GM12878 (cell line): ENCODE measurements around the gene AGBL1. TPM values are rescaled to one million over a fixed set of nuclear protein-coding genes. Genes with fewer than 3 reads are reported as not detected.

Experiments used
- ATAC-seq: fragments of 200-7000 bp; cut with Tn5 transposase; 3 replicates; pipeline ENCODE4 v1.9.1; 2020; ENCODE audit warnings: mild to moderate bottlenecking, moderate library complexity
- BruUV-seq: library from RNA; stranded (reverse); fragments of 400-500 nt; replicated peaks from 2 replicates; lab custom pipeline; 2021; lab: Mats Ljungman, UMichigan
- CTCF ChIA-PET: fragments of 300-600 bp; sonication (Branson Sonifier 250); formaldehyde crosslinking; extraction: SDS; loops from one replicate; lab custom pipeline; 2021; ENCODE audit warnings: inconsistent platforms; lab: Yijun Ruan, JAX
- POLR2A ChIA-PET: fragments of 350-600 bp; formaldehyde crosslinking; extraction: SDS; loops from one replicate; lab custom pipeline; 2021; ENCODE audit warnings: inconsistent platforms; lab: Charles Lee
- RAD21 ChIA-PET: fragments of 300-600 bp; sonication (Branson Sonifier 250); formaldehyde crosslinking; loops from one replicate; lab custom pipeline; 2023; ENCODE audit warnings: antibody characterized with exemption; ENCODE audit not compliant: unreplicated experiment; lab: Charles Lee
- SMC1A ChIA-PET: fragments of 300-600 bp; sonication (Branson Sonifier 250); formaldehyde crosslinking; loops from one replicate; lab custom pipeline; 2023; ENCODE audit not compliant: unreplicated experiment, uncharacterized antibody; lab: Charles Lee
- DNase-seq: peaks from one replicate; pipeline ENCODE4 v3.0.0-alpha.2; 2011; ENCODE audit warnings: low read depth, low spot score
- FAIRE-seq: peaks from 3 replicates; lab custom pipeline; 2011; peaks lifted over from hg19 to GRCh38; lab: Jason Lieb, UNC
- H2AFZ ChIP-seq: 2 replicates; pipeline ENCODE4 v1.6.0; 2011; ENCODE audit warnings: low read depth, low read length, control low read depth; ENCODE audit not compliant: control insufficient read depth
- H3K27ac ChIP-seq: 2 replicates; pipeline ENCODE4 v1.5.1; 2011; ENCODE audit warnings: control low read depth; ENCODE audit not compliant: control insufficient read depth, insufficient read depth
- H3K27me3 ChIP-seq, 2 experiments: replicated peaks in 1 of 2; 2 replicates each; pipeline versions ENCODE4 v1.6.0 to v1.6.1; 2011; ENCODE audit warnings: low read length in 1 of 2; ENCODE audit not compliant: control insufficient read depth in 2 of 2, insufficient read depth in 2 of 2
- H3K36me3 ChIP-seq, 2 experiments: 2 replicates each; pipeline ENCODE4 v1.5.1; 2011; ENCODE audit warnings: low read length in 1 of 2; ENCODE audit not compliant: control insufficient read depth in 2 of 2, insufficient read depth in 2 of 2
- H3K4me1 ChIP-seq: 2 replicates; pipeline ENCODE4 v1.6.1; 2011; ENCODE audit warnings: mild to moderate bottlenecking, low read length, moderate library complexity, mixed read lengths; ENCODE audit not compliant: control insufficient read depth, insufficient read depth
- H3K4me2 ChIP-seq: 2 replicates; pipeline ENCODE4 v1.6.0; 2011; ENCODE audit warnings: control low read depth; ENCODE audit not compliant: control insufficient read depth, insufficient read depth
- H3K4me3 ChIP-seq: fragments of 200-600 bp; sonication (generic); 2 replicates; pipeline ENCODE4 v1.5.1; 2016
- H3K79me2 ChIP-seq: 2 replicates; pipeline ENCODE4 v1.6.0; 2011; ENCODE audit warnings: low read length; ENCODE audit not compliant: control insufficient read depth, insufficient read depth
- H3K9ac ChIP-seq: 2 replicates; pipeline ENCODE4 v1.8.0; 2011; ENCODE audit warnings: low read length, control low read depth, mixed read lengths; ENCODE audit not compliant: control insufficient read depth, insufficient read depth
- H3K9me3 ChIP-seq: replicated peaks from 3 replicates; pipeline ENCODE4 v1.5.1; 2011; ENCODE audit warnings: mild to moderate bottlenecking, low read length; ENCODE audit not compliant: control insufficient read depth, insufficient read depth
- H4K20me1 ChIP-seq: 2 replicates; pipeline ENCODE4 v1.6.0; 2011; ENCODE audit not compliant: control insufficient read depth, insufficient read depth
- CREB1 ChIP-seq: IDR thresholded peaks from 2 replicates; pipeline ENCODE4 v1.6.1; 2012; ENCODE audit warnings: low read depth, mild to moderate bottlenecking, inconsistent platforms
- RFX5 ChIP-seq: IDR thresholded peaks from 2 replicates; pipeline ENCODE4 v1.6.1; 2011; ENCODE audit warnings: low read depth, low read length, improper control_type of control experiment
- RUNX3 ChIP-seq: IDR thresholded peaks from 2 replicates; pipeline ENCODE4 v1.6.1; 2012; ENCODE audit warnings: low read length, inconsistent platforms
- ZNF274 ChIP-seq: IDR thresholded peaks from one replicate; pipeline ENCODE4 v1.8.0; 2011; ENCODE audit not compliant: insufficient read length, insufficient read depth
- WGBS: methylation state at CpG from one replicate; pipeline ENCODE4 v1.1.6; 2016; ENCODE audit warnings: low lambda C conversion rate; ENCODE audit not compliant: insufficient replicate concordance, insufficient coverage; ENCODE audit errors: missing lambda C conversion rate; 5-methylcytosine and 5-hydroxymethylcytosine counted together
- in situ Hi-C: fragments of 300-500 bp; cut with MboI; formaldehyde crosslinking; loops from 9 replicates; pipeline ENCODE4 v1.14.3; 2018; ENCODE audit warnings: mixed read lengths
- intact Hi-C: fragments of 100-400 bp; cut with micrococcal nuclease; formaldehyde crosslinking; loops from one replicate; pipeline ENCODE4 v1.14.2; 2022; ENCODE audit not compliant: unreplicated experiment
- polyA plus RNA-seq, 11 experiments: library from polyadenylated mRNA; depleted of rRNA in 4 of 11; unstranded in 6 of 11; stranded (reverse) in 5 of 11; fragments of >200 nt; fragmentation: Nextera tagmentation in 4 of 11; fragmentation: Illumina TruSeq in 1 of 11; extraction: Ambion mirVana in 4 of 11; extraction: Trizol in 1 of 11; gene quantifications; 1 replicate in 1 of 11; 2 replicates in 10 of 11; pipeline versions ENCODE4 v1.2.1 to v1.2.3, GENCODE V29; 2011 to 2016; ENCODE audit warnings: inconsistent platforms in 2 of 11, missing spikeins in 2 of 11, low read depth in 1 of 11
- total RNA-seq, 4 experiments: library from RNA; depleted of rRNA in 3 of 4; stranded (reverse); fragments of >200 nt in 3 of 4; fragmentation: Illumina TruSeq in 1 of 4; extraction: Trizol in 1 of 4; gene quantifications; 2 replicates each; pipeline versions ENCODE4 v1.2.1 to v1.2.3, GENCODE V29; 2013 to 2021

The AGBL1 gene
- total and polyA plus RNA-seq, 10 of the 15 experiments (the other 5 are each of a cell fraction or from before 2014, with no cell fraction given): not detected

DNA sequence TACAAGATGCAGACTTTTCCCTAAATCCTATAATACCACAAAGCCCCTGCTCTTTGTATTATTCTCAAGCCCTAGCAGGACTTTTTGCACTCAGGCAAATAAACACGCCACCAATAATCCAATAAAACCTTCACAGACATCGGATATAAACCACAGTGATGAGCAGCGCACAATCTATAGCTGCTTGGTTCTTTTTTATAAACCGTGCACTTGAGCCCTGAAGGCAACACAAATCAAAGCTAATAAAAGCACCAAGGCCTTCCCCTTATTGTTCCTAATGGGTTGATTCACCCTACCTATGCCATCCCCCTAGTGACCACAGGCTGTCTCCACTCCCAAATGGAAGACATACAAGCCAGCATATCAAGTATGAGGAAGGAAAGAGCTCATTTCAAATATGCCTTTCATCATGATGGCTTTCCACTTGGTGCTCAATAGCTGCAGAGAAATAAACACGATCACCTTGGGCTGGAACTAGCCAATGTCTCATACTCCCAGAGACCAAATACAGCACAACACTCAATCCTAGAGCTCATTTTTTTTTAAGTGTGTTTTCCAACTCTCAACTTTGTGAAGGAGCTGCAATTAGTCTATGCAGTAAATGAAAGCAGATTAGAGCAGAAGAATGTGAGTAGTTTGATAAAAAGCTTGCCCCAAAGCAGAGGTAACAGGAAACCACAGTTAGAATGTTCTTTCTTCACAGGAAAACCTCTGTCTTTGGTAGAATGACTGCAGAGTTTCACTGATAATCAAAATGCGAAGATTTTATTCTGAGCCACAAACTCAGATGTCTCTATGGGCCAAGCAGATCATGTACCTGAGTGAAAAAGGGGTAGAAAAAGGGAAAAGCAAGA lies 573.9 kb downstream of the AGBL1 start:
- no peak for FAIRE-seq
- no peak for DNase-seq
- H3K4me1 ChIP-seq: no peaks in the 10 kb centered on the region
- H3K79me2 ChIP-seq: no peaks in the 10 kb centered on the region
- H3K36me3 ChIP-seq: no peaks in the 10 kb centered on the region
- no peak overlapping the region for H3K4me3 ChIP-seq
- no peak for ATAC-seq
- no peak for TF ChIP-seq RFX5
- no peaks in the 10 kb centered on the region for H3K27me3 ChIP-seq
- no TSS peak for BruUV-seq
- no peak overlapping the region for H3K9ac ChIP-seq
- no peak overlapping the region for H3K27ac ChIP-seq
- H3K9me3 ChIP-seq: no peaks in the 10 kb centered on the region
- H4K20me1 ChIP-seq: no peaks in the 10 kb centered on the region
- H3K4me2 ChIP-seq: no peak overlapping the region
- ChIA-PET RAD21 (no interaction called here), CTCF (interaction anchor here (0.9 kb wide), 1 partner anchor 20 kb away, joined by 3 read pairs; no protein-coding TSS in a partner anchor), POLR2A (no interaction called here), SMC1A (no interaction called here)
- no peak overlapping the region for H2AFZ ChIP-seq
- intact Hi-C loops: no loop called here
- WGBS: 23% methylated on average over 6 of the region's 6 CpGs
- in situ Hi-C loops: no loop called here

DNA sequence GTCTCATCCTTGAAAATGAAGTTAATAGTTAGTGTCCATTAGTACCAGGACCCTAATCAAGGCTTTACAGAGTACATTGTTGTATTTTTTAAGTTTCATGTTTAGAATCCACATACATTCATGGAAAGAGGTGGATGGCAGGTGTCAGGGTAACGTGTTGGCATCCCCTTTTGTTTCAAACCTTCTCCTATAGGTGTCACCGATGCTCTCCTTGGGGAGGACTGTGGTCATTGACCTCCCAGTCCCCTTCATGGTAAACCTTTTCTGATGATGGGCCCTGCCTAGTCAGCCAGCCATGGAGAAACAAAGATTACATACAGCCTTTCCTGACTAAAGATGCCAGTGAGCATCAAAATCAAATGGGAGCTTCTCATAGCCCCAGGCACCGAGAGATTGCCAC lies 574.8 kb downstream of the AGBL1 start:
- no peak for ATAC-seq
- RAD21 ChIA-PET: no interaction called here
- no peak for DNase-seq

More for the DNA sequence above, 574.8 kb downstream of the AGBL1 start:
- H3K27me3 ChIP-seq: no peaks in the 10 kb centered on the region
- no peak for FAIRE-seq
- H3K9ac ChIP-seq: no peak overlapping the region
- H4K20me1 ChIP-seq: no peaks in the 10 kb centered on the region
- in situ Hi-C loops (no loop called here), intact Hi-C loops (no loop called here)
- no peak for TF ChIP-seq CREB1
- no peak for TF ChIP-seq ZNF274
- no peak for TF ChIP-seq RUNX3
- no peak overlapping the region for H3K4me2 ChIP-seq
- H3K27ac ChIP-seq: no peak overlapping the region
- H3K9me3 ChIP-seq: no peaks in the 10 kb centered on the region
- no peak overlapping the region for H3K4me3 ChIP-seq
- ChIA-PET SMC1A (interaction anchor here (0.7 kb wide), 1 partner anchor 9 kb away, joined by 3 read pairs; no protein-coding TSS in a partner anchor), CTCF (no interaction called here), POLR2A (no interaction called here)
- WGBS: 8% methylated on average over 3 of the region's 3 CpGs
- H3K4me1 ChIP-seq: no peaks in the 10 kb centered on the region
- H2AFZ ChIP-seq: no peak overlapping the region
- H3K79me2 ChIP-seq: no peaks in the 10 kb centered on the region
- no peaks in the 10 kb centered on the region for H3K36me3 ChIP-seq
- no TSS peak for BruUV-seq
